Neuron (in vitro differentiated cells): Measurements from ENCODE around the gene C11orf71.

ENCODE experiments used
- H2AFZ ChIP-seq: one replicate; pipeline ENCODE4 v1.6.1; 2013; ENCODE audit warnings: low read depth, mild to moderate bottlenecking, inconsistent platforms, low read length, moderate library complexity
- H3K27me3 ChIP-seq: one replicate; pipeline ENCODE4 v1.6.1; 2013; ENCODE audit warnings: low read length; ENCODE audit not compliant: insufficient read depth
- H3K36me3 ChIP-seq: one replicate; pipeline ENCODE4 v1.6.1; 2013; ENCODE audit warnings: low read length; ENCODE audit not compliant: insufficient read depth
- H3K4me1 ChIP-seq: one replicate; pipeline ENCODE4 v1.6.1; 2013; ENCODE audit warnings: low read length; ENCODE audit not compliant: insufficient read depth
- H3K4me3 ChIP-seq: 2 replicates; pipeline ENCODE4 v1.5.1; 2013; ENCODE audit warnings: mild to moderate bottlenecking, low read length, moderate library complexity
- H3K9me3 ChIP-seq: one replicate; pipeline ENCODE4 v1.6.1; 2013; ENCODE audit warnings: low read length

C11orf71 gene, protein sequence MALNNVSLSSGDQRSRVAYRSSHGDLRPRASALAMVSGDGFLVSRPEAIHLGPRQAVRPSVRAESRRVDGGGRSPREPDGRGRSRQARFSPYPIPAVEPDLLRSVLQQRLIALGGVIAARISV

DNA sequence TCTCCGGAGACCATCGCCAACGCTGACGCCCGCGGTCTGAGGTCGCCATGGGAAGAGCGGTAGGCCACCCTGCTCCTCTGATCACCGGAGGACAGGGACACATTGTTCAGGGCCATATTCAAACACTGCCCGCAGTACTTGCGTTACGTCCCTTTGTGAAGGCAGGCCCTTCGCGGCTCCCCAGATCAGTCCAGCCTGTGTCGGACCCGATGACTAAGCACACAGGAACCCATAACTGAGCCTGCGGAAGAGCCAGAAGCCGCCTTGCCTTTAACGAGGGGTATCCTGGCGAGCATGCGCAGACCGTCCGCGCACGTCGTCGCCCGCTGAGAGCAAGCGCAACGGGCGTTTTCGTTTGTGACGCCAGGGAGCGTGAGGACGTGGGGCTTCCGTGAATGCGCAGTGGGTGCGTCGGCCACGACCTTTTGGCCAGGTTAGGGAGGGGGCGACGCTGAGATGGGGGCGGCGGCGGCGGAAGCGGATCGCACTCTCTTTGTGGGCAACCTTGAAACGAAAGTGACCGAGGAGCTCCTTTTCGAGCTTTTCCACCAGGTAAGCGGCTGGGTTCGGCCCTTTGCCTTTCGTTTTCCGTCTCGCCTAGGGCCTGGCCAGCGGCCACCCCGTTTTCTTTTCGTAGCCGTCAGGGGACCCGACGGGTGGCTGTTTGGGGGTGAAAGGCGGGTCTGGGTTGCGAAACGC is at the start of gene C11orf71, which contains the start of gene RBM7:
TSS of gene C11orf71 (minus strand) at position 296 of the 699 bp plus-strand sequence. CDS start at position 116, 180 bp downstream.
TSS of gene RBM7 (plus strand) at position 451 of the 699 bp plus-strand sequence. CDS start at position 457, 6 bp downstream.
- H3K4me1 ChIP-seq: peaks cover 15% of the 10 kb centered on the region
- H3K9me3 ChIP-seq: no peaks in the 10 kb centered on the region
- H3K27me3 ChIP-seq: no peaks in the 10 kb centered on the region
- H3K4me3 ChIP-seq: peak within 1 kb of the TSS; percentile 88
- H3K36me3 ChIP-seq: peaks cover 20% of the 10 kb centered on the region
- H2AFZ ChIP-seq: peak within 1 kb of the TSS; percentile 30

DNA sequence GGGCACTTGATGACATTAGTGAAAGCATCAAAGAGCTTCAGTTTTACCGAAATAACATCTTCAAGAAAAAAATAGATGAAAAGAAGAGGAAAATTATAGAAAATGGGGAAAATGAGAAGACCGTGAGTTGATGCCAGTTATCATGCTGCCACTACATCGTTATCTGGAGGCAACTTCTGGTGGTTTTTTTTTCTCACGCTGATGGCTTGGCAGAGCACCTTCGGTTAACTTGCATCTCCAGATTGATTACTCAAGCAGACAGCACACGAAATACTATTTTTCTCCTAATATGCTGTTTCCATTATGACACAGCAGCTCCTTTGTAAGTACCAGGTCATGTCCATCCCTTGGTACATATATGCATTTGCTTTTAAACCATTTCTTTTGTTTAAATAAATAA is 49.5 kb upstream of the C11orf71 start:
- Histone ChIP-seq H2AFZ (no peak overlapping the region), H3K4me3 (no peak overlapping the region), H3K27me3 (no peaks in the 10 kb centered on the region), H3K36me3 (peaks cover 6% of the 10 kb centered on the region), H3K9me3 (no peaks in the 10 kb centered on the region), H3K4me1 (no peaks in the 10 kb centered on the region)

DNA sequence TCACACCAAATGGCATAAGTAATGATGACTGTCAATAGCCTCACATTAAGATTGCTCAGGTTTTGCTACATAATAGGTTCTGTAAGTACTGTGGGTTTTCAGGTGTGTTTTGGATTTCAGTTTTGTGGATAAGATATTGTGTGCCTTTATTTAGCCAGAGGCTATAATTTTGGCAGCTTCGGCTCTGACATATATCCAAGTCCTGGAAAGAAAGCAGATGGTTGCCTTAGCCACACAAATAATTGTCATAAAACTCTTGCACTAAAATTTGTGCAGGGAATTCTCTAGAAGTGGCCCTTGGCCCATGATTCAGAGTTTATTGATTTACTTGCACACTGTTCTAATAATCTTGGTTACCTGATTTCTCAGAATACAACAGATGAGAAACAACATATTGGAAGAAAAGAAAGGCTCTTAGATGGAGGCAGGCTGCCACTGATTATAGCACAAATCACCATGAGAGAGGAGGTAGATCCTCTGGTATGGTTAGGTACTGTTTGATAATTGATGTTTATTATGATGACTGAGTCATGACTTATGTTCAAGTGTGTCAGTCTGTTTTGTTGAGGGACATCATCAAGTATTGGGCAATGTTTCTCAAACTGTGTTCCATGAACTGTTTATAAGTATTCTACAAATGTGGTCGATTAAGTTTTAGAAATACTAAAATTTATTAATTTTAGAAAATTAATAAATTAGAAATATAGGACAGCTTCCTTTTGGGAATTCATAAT is 48.6 kb upstream of the C11orf71 start:
- no peaks in the 10 kb centered on the region for H3K27me3 ChIP-seq
- H3K36me3 ChIP-seq: peaks cover 6% of the 10 kb centered on the region
- no peak overlapping the region for H3K4me3 ChIP-seq
- H3K9me3 ChIP-seq: no peaks in the 10 kb centered on the region
- no peaks in the 10 kb centered on the region for H3K4me1 ChIP-seq
- H2AFZ ChIP-seq: no peak overlapping the region

DNA sequence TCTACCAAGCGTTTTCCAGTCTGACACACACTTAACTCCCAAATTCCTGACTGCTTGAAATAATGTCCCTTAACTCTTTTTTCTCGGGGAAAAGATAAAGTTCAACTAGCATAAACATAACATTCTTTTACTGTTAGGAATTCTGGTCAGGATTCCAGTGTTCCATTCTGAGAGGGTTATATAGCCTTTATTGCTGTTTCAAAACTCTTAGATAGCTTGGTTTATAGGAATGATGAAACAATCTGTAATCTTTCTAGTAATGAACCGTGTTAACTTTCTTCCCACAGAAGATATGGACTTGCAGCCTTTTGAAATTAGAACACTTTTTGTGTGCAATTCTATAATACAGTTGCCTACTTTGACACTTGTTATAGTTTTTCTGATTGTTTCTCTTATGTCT is 47.6 kb upstream of the C11orf71 start:
- H3K4me3 ChIP-seq: no peak overlapping the region
- H3K9me3 ChIP-seq: no peaks in the 10 kb centered on the region
- H3K4me1 ChIP-seq: no peaks in the 10 kb centered on the region
- peaks cover 6% of the 10 kb centered on the region for H3K36me3 ChIP-seq
- no peak overlapping the region for H2AFZ ChIP-seq
- no peaks in the 10 kb centered on the region for H3K27me3 ChIP-seq

DNA sequence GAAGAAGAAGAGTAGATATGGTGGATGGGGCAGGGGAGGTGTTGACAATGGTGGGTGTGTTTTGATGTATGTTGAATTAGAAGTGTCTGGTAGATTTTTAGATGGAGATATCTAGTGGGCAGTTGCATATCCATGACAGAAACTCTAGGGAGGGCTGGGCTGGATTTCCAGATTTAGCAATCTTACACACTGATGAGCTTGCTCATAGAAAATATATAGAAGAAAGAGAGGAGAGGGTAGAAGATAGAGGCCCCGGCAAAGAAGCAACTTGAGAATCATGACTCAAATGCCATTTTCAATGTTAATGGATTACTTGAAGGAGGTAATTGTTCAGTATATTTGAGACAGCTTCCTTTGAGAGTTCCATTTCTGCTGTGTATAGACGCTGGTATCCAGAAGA is 47.1 kb upstream of the C11orf71 start:
- Histone ChIP-seq H3K27me3 (no peaks in the 10 kb centered on the region), H3K9me3 (no peaks in the 10 kb centered on the region), H3K36me3 (peaks cover 6% of the 10 kb centered on the region), H3K4me3 (no peak overlapping the region), H3K4me1 (no peaks in the 10 kb centered on the region), H2AFZ (no peak overlapping the region)

DNA sequence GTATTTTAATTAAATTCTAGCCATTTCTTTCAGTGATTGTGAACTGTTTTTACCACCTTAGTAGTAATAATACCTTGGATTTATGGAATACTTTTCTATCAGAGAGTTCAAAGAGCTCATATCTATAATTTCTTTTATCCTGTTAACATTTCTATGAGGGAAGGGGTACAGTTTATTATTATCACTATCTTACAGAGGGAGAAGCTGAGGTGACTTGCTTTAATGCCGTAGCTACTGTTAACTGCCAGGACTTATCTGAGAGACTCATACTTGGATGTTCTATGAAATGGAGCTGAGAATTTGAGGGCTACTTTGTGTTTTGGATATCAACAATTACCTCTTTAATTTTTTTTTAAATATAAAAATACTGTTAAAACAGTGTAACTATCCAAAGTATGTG is 42.2 kb upstream of the C11orf71 start:
- Histone ChIP-seq H3K27me3 (no peaks in the 10 kb centered on the region), H3K36me3 (no peaks in the 10 kb centered on the region), H3K9me3 (no peaks in the 10 kb centered on the region), H3K4me3 (no peak overlapping the region), H2AFZ (no peak overlapping the region), H3K4me1 (peaks cover 9% of the 10 kb centered on the region)

DNA sequence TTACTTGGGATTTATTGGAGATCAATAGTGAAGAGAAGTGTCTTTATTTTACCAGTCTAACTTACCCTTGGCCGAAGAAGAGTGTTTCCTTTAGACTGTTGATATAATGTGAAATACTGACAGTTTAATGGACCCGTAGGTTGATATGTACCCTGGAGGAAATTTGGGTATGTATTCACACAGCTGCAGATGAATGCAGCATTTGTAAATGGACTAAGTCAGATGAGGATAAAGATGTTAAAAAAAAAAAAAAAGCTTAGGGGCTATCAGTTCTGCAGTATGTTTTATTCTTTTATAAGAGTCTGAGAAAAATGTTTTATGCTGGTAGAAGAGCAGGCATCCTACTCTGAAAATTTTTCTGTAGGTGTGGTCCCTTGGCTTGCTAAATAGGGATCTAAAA is 41.6 kb upstream of the C11orf71 start:
- Histone ChIP-seq H2AFZ (no peak overlapping the region), H3K4me3 (no peak overlapping the region), H3K4me1 (peaks cover 9% of the 10 kb centered on the region), H3K36me3 (no peaks in the 10 kb centered on the region), H3K9me3 (no peaks in the 10 kb centered on the region), H3K27me3 (no peaks in the 10 kb centered on the region)

DNA sequence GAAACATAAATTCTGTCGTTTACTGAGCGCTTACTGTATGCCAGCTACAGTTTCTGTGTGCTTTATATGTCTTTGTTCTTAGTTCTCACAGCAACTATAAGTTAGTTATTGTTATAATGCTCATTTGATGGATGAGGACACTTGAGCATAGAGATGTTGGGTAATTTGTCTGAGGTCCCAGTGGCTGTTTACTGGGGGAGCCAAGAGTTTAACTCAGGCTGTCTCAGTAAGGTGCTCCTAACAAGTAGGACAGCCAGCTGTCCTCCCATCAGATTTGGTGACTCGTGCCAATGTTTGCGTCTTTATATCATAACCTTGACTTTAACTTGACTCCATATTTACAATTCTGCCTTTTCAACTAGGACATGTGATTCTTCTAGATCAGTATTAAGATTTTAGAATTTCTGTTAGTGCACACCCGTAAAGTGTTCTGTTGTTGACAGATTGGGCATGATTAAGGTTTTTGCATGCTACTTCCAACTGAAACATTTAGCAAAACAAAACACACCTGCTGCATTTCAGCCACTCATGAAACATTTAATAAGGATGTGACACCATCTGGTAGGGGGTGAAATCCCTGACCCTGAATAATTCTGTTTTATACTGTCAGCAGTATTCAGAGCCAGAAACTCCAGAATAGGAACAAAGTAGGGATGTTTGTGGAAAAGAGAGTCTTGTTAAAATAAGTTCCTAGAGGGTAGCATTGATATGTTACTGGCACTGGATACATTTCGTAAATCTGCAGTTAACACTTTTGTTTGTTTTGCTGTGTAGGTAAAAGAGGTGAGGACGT is 40.9 kb upstream of the C11orf71 start:
- H3K36me3 ChIP-seq: no peaks in the 10 kb centered on the region
- peaks cover 9% of the 10 kb centered on the region for H3K4me1 ChIP-seq
- H3K27me3 ChIP-seq: no peaks in the 10 kb centered on the region
- no peaks in the 10 kb centered on the region for H3K9me3 ChIP-seq
- no peak overlapping the region for H3K4me3 ChIP-seq
- no peak overlapping the region for H2AFZ ChIP-seq

DNA sequence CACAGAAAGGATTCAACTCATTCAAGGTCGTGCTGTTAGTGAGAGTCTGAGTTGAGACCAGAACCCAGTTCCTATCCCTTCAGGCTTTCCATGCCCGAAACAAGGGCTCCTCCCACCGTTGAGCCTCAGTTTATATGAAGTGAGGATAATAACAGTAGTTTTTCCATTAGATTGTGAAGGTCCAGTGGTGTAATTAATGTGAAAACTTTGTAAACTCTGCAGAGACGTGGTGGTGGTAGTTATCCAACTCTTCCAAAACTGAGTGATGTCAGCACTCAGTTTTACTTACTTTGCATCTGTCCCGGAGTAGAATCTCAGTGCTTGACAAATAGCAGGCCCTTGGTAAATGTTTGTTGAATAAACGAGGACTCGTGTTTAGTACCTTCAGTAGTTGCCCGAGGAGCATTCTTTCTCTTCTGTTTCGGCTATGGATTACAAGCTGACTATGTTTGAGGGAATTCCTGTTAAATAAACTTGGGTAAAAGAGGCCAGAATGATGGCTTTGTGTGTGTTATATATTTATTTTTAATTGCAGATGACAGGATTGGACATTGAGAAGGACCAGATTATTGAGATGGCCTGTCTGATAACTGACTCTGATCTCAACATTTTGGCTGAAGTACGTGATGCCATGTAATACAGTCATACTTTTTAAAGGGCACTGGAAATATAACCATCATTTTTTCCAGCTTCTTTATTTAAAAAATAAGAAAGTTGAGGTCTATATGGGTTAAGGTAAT is 40.0 kb upstream of the C11orf71 start:
- Histone ChIP-seq H2AFZ (peak overlapping the region; percentile 75), H3K4me1 (peaks cover 9% of the 10 kb centered on the region), H3K9me3 (no peaks in the 10 kb centered on the region), H3K27me3 (no peaks in the 10 kb centered on the region), H3K36me3 (no peaks in the 10 kb centered on the region), H3K4me3 (peak overlapping the region; percentile 65)

DNA sequence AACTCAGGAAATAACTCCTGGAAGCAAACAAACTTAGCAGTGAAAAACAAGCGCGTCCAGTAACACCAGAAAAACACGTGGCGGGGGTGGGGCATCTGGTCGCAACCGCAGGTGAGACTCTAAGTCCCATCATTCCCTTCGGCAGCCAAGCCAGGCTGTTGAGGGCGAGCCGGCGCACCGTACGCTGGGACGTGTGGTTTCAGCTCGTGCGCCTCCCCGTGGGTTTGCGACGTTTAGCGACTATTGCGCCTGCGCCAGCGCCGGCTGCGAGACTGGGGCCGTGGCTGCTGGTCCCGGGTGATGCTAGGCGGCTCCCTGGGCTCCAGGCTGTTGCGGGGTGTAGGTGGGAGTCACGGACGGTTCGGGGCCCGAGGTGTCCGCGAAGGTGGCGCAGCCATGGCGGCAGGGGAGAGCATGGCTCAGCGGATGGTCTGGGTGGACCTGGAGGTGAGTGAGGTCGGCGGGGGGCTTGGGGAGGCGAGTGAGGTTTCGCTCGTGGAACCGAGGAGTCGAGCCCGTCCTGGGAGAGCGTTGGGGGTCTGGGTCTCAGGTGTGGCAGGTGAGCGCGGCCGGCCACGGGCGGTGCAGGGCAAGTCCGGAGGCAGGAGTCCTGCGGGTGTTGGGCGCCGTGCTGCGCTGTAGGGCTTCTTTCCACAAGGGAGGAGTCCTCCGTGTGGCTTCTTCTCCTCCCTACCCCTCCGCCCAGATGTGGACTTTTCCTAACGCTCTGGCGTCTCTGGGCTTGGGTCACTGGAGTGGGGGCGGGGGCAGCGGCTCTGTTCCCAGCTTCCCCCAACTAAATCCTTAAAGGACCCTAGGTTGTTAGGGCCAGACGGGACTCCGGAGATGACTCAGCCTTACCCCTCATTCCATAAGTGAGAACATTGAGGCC is 39.2 kb upstream of the C11orf71 start, which contains the start of gene REXO2:
TSS of gene REXO2 (plus strand) at position 239 of the 892 bp plus-strand sequence. CDS start at position 301, 62 bp downstream.
- Histone ChIP-seq H3K36me3 (no peaks in the 10 kb centered on the region), H3K4me3 (peak within 1 kb of the TSS; percentile 65), H2AFZ (peak within 1 kb of the TSS; percentile 75), H3K27me3 (no peaks in the 10 kb centered on the region), H3K4me1 (peaks cover 9% of the 10 kb centered on the region), H3K9me3 (no peaks in the 10 kb centered on the region)

DNA sequence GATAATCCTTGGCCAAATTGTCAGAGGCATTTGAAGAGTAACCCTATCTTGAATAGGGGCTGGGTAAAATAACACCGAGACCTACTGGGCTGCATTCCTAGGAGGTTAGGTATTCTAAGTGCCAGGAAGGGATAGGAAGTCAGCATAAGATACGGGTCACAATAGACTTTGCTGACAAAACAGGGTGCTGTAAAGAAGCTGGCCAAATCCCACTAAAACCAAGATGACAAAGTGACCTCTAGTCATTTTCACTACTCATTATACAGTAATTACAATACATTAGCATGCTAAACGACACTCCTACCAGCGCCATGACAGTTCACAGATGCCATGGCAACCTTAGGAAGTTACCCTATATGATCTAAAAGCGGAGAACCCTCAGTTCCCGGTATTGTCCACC is 38.0 kb upstream of the C11orf71 start:
- peaks cover 9% of the 10 kb centered on the region for H3K4me1 ChIP-seq
- H3K36me3 ChIP-seq: no peaks in the 10 kb centered on the region
- no peak overlapping the region for H3K4me3 ChIP-seq
- H3K27me3 ChIP-seq: no peaks in the 10 kb centered on the region
- H3K9me3 ChIP-seq: no peaks in the 10 kb centered on the region
- H2AFZ ChIP-seq: peak overlapping the region; percentile 74
